Activated CD4-positive, alpha-beta T cell treated with anti-CD3 and anti-CD28 coated beads, Interleukin-2, amount 50 U/mL, for 48 hours (primary cell): ENCODE data around the gene UBE3A.
"Not testable (repeated sequence)": the region's sequence is repeated elsewhere in the genome, so short reads cannot be mapped to it uniquely, and the experiment has no call there.

Source experiments
- DNase-seq, 2 experiments: peaks; one replicate each; pipeline ENCODE4 v3.0.0-alpha.2; 2020

The UBE3A gene

DNA sequence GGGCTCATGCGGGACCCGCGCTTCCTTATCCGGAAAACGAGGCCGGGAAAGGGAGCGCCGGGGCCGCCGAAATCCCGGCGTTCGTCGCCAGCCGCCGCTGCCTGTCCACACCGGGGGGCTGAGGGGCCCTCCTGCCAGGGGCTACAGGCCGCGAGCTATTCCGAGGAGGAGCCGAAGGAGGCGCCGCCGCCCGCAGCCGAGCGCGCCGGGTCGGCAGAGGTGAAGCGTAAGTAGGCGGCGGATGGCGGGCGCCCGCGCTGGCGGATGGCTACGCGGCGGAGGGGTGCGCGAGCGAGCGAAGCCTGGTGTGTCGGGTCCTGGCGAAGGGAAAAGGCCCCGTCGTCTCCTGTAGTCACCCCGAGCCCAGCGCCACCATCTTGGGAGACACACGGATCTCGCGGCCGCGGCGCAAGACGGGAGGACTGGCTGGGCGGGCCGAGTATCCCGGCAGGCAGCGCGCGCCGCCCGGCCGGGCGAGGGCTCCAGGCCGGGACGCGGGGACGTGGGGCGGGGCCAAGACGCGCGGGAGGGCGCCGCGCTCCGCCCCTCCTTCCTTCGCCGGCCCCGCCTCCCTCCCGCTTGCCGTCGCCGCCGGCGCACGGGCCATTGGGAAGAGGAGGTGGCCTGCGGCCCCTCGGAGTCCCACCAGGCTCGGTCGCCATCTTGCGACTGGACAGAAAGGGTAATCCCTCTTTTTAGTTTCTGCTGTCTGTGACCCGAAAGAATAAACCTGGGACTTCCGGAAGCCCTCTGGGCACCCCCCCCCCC, at the start of gene UBE3A:
TSS of gene UBE3A (minus strand) at position 424 of the 768 bp plus-strand sequence. CDS start 29,917 bp downstream, outside the sequence.
- peak; percentile 84 to 87 for DNase-seq

DNA sequence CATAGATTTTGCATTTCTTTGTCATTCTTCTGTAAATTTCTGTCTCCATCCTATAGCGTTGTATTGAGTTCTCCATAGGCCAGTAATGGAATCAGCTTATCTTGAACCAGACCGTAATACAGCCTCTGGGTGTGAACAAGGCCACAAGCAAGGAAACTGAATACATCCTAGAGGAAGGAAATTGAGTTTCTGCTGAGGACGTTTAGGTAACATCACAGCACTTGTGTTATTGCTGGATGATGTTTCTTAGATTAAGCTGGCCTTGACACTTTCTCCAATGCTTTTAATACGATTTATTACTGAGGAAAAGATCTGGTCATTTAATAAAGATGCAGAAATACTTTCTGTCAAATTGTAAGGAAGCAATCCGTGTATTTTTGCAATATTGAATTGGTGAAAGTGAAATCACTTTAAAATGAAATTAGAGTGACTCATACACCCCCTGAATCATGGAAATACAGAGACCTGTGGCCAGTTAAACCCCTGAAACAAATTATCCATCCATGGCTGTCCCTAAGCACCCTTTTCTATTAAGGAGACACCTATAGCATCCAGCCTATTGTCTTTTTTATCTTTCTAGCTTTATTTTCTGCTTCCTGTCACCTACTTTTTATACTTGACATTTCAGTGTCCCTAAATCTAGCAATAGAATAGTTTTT, 48.5 kb upstream of the UBE3A start:
- DNase-seq: no peak

DNA sequence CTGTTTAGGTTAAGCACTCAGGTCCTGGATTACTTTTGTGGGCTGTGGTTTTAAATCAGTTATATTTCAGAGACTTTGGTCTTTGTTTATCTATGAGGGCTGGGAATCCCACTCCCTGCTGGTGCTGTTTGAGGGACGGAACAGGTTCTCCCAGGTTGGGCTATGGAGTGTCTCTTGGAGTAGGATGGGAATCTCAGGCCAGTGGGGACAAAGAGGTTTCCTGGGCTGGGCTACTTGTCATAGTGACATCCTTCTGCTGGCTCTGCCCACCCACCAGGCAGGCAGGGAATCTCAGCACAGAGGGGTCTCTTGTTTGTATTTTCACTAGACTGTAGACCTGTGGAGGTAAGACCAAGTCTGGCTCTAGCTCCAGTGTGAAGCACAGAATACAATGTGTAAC, 47.2 kb upstream of the UBE3A start:
- no peak for DNase-seq

DNA sequence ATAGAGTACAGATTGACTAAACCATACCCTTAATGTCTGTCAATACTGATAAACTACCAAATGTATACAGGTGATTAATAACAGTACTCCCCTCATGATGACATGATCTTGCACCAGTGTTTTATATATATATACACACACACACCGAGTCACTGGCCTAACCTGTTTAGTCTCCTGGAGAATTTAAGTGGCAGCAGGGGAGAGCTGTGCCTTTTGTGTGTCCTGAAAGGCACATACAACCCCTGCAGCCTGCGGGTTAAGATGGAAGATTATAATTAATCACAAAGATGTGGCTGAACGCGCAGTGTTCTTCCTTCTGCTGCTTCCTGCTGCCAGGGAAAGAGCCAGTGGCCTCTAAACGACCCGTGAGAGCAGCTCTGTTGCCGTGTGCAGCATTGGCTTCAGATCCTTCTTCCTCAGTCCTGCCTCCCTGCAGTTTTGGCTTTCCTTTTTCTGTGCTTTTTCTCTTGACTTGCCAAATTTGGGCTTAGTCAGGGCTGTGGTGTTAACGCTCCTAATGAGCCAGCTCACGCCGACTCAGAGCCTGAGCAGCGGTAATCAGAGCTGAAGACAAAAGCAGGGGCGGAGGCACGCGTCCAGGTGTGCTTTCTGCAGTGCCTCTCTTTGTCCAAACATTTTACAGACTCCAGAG, 42.5 kb upstream of the UBE3A start:
- no peak for DNase-seq

DNA sequence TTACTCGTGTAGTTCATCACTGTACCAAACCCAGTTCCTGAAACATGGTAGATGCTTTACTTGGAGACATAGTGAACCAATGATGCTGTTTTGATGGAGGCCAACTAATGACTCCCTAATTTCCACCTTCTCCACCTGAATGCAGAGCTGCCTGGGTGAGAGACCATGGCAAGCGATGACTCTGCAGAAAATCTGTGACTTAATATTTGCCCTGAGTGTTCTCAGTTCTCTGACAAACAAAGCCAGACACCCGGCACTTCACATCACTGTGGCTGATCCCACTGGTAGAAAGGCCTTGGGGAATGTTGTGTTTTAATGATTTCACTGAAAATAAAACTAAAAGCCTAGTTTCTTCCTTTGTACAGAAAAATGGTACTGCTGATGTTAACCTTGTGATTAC, 39.5 kb upstream of the UBE3A start:
- no peak for DNase-seq

DNA sequence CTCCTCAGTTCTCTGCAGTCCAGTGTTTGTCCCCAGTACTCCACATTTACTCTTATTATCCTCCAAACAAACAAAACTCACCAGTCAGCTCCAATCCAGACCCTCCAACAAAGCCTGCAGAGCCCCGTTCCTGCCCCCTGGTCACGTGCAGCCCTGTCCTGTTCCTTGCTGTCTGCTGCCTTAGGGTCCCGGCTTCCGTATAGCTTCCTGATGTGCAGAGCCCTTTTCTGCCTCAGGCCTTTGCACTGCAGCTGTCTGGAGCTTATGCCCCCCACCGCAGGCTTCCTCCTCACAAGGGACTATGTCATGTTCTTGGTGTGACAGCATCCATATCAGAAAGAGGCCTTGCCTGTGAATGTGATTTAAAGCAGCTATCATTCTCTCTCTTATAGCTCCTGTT, 39.0 kb upstream of the UBE3A start:
- DNase-seq: no peak

DNA sequence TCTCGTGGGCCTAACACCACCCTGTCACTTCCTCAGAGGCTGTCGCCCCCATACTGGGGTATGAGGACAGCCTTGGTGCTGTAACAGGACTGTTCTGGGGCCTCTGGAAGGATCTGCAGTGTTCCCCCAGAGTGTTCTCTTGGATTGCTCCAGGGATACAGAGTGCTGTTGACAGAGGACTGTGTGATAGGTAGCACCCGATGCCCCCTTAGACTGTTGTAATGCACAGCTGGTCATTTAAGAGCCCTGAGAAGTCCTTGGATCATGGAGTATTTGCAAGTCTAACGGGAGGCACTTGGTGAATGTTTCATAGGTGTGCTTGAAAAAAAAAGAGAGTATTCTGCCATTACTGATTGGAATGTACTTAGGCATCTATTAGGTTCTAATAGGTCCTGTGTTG, 35.4 kb upstream of the UBE3A start:
- no peak for DNase-seq

DNA sequence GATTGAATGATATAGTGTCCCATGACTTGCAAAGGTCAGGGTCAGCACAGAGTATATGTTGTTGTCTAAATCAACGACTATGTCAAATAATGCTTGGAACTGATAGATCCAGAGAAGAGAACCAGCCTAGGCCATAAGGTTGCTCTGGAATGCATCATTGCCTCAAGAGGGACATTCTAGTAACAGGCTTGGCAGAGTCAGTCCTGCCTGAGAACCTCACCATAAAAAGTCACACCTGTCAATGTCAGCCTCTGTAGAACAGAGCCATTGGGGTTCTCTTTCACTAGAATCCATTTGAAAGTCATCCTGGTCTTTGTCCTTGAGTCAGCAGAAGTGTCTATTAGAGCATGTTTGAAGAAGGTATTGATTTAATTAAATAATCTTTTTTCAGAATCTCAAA, 31.4 kb upstream of the UBE3A start:
- DNase-seq: no peak

DNA sequence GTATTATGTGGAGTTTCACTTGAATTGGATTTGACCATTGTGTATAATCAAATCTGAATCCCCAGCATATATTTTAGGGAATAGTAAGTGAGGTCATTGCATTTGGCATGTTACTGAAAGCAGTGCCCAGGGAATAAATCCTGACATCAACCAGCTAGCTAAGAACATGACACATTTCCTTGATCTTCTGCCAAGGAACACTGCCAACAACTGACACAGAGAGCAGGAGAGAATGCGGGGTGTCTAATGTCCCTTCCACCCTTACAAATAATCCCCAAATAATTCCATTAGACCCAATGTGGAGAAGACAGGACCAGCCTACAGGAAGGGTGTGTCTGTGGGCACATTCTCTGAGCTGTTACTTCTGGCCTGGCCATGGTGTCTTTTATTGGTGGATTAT, 30.6 kb upstream of the UBE3A start:
- no peak for DNase-seq

DNA sequence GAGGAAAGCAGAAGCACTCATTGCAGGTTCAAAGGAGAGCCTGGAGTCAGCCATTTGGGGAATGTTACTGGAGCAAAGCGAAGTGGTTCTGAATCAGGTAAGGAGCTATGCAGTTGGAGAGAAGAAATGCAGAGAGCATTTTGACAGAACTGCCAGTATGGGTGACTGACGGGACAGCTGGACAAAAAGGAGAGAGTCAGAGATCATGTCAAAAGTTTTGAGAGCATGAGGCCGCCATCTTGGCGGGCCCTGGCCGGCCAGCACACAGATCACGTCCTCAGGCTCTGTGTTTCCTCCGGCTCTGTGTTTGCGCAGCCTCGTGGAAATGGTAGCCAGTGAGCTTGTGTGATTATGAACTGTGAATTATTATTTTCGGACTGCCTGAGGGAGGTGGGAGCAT, 29.8 kb upstream of the UBE3A start:
- DNase-seq: no peak

DNA sequence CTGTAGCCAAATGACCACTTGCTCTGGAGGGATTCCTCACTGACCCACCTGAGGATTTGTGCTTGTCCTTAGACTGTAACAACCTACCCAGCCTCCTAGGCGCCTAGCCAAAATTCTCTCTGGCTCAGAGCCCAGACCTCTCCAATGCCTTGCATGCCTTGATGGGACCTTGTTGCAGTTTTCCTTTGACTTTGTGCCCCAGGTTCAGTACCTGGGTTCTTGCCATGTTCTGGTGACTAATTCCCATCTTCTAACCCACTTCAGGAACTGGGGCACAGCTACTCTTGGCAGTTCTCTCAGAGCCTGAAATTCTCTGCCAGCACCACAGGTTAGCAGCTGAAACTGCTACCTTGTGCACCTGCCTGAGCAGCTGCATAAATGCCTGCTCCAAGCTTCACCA, 27.0 kb upstream of the UBE3A start:
- no peak for DNase-seq

DNA sequence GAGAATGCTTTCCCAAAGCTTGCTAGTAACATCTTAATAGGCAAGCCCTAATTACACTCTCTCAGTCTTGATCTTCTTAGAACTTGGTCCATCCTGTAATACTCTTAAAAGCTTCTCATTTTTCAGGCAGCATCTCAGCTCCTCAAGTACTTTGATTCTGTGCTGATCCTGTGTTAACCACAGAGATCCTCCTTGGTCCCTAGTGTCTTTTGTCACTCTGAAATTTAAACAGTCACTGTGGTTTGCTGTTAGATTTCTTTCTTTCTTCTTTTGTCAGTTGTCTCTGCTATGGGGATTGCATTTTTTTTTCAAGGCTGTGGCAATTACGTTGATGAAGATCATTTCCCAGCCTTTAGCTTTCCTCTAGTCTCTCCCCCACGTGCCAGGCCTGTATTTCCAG, 26.0 kb upstream of the UBE3A start:
- no peak for DNase-seq

DNA sequence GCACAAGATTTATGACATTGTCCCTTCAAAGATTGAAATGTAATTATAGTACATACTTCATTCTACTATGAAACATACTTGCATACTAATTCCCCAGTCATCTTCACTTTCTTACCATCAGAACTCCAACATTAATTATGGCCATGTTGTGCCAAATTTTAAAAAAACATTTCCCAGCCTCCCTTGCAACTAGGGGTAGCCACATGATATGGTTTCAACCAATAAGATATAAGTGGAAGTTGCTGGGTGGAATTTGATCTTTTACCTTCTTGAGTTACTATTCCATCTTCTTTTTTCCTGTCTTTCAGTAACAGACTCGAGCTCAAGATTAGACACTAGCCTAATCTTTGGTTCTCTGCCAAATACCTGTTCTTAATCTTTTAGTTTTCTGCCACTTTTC, 25.6 kb upstream of the UBE3A start:
- no peak for DNase-seq

DNA sequence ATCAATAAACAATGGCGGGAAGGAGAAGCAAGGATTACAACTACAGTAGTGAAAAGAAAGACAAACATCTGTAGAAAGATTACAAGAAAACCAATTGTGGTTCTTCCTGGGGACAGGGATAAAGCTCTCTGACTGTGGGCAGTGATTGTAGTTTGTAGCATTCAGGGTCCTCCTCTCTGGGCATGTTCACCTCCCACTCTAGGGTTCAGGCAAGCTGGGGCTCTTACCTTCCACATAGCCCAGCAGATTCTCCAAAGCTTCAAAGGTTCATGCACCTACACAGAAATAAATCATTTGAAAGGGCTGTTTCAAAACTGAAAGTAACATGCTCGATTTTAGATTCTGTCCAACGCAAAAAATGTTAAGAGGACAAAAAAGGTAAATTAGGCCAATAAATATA, 17.4 kb upstream of the UBE3A start:
- DNase-seq: no peak

DNA sequence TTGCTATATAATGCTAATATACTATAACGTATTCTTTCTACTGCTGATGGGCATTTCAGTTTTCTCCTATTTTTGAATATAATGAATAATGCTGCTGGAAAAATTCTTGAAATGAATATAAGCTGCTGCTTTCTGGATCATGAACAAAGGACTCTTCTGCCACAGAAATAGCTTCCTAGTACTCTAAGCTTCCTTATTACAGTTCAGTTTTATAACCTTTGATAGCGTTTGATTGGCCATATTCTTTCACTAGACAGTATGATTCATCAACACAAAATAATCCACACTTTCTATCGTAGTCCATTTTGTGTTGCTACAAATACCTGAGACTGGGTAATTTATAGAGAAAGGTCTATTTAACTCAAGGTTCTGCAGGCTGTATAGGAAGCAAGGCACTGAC, 16.4 kb upstream of the UBE3A start:
- no peak for DNase-seq

DNA sequence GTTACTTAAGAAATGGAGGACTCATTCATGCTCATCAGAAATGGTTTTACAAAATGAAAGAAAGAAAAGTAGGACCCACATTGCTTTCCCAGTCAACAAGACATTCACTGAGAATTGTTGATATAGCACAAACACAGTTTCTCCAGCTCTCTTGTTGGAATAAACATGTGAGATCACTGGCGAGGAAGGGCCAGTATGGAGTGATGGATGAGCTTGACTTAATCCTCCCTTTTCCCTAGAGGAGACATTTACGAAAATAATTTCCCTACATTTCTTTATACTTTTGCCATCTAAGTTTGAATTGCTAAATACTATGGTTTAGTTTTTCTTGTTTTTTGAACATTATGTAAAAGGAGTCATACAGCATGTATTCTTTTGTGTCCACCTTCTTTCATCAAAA, 15.9 kb upstream of the UBE3A start:
- no peak for DNase-seq

DNA sequence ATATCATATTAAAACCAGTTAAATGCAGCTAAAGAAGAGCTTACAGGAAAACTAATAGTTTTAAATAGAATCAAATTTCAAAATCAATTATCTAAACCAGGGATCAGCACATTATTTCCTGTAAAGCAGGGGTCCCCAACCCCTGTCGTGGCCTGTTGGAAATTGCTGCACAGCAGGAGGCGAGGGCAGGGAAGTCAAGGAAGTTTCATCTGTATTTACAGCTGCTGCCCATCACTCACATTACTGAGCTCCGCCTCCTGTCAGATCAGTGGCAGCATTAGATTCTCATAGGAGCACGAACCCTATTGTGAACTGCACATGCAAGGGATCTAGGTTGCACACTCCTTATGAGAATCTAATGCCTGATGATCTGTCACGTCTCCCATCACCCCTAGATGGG, 14.4 kb upstream of the UBE3A start:
- not testable (repeated sequence) for DNase-seq

DNA sequence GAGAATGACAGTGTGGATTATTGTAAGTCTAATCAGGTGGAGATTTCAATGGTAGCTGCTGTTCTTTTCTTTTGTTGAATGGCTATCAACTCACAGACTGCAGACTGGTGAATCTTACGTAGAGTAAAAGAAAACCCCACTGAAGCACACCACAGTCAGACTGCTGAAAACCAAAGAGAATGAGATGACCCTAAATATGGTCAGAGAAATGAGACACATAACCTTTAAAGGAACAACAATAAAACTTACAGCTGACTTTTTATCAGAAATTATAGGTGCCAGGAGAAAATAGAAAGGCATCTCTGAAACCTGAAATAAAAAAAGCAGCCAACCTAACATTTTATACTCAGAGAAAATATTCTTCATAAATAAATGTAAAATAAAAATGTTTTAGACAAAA, 12.7 kb upstream of the UBE3A start:
- DNase-seq: no peak

DNA sequence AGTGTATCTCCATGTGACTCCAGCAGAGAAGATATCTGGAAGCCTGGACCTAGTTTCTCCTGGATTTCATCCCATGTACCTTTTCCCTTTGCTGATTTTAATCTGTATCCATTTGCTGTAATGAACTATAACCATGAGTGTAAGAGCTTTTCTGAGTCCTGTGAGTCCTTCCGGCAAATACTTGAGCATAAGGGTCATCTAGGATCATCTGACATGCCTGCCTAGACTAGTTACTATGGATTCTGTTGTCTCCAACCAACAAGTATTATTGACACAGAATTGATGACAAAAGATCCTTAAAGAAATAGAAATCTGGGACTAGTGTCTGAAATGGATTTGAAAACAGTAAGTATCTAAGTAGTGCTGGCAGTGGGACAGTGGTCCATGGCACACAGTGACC, 11.3 kb upstream of the UBE3A start:
- no peak for DNase-seq

DNA sequence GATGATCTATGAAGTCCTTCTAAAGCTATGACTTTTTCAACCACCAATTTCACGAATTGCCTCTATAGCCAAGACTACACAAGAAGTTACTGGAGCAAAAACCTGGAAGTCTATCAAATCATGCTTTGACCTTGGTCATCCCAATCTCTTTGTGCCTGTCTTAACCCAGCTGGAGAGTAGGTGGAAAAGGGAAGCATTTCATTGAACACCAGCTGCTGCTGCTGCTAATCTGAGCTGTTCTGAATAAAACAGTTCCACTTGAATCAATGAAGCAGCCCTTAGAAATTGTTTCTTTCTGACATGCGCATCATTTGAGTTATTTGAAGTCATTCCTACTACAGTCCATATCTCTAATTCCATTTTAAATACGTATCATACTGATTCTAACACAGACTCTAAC, 7.3 kb upstream of the UBE3A start:
- DNase-seq: no peak

DNA sequence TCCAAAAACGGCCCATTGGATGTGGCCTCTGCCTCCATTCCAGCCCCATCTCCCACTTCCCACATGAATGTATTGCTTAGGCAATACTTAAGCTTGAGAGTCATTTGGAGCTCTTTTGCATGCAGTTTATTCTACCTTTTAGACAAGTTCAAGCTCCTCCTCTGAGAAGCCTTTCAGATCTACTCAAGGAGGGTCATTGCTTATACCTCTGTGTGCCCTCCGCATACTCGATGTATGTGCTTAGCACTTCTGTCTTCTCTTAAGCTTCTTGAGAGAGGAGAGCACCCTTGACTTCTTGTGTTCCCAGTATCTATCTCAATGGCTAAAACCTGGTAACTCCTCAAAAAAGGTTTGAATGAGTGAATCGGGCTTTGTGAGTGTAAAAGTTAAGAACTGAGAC, 6.6 kb upstream of the UBE3A start:
- DNase-seq: no peak

DNA sequence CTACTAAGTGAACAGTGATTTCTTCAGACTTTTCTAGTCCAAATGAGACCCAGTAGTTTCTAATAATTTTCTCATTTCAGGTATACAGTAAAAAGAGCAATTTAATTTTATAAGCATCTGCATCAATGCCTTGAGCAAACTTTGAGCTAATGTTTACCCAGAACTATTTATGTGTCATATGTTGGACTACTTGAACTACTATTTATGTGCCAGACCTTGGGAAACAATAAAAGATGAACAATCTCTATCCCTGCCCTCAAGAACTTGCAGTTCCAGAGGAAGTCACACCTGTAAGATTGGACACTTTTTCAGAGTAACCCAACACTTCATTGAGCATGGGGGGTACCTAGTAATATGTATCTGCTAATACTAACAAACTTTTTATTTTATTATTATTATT, 2.3 kb upstream of the UBE3A start:
- DNase-seq: no peak

DNA sequence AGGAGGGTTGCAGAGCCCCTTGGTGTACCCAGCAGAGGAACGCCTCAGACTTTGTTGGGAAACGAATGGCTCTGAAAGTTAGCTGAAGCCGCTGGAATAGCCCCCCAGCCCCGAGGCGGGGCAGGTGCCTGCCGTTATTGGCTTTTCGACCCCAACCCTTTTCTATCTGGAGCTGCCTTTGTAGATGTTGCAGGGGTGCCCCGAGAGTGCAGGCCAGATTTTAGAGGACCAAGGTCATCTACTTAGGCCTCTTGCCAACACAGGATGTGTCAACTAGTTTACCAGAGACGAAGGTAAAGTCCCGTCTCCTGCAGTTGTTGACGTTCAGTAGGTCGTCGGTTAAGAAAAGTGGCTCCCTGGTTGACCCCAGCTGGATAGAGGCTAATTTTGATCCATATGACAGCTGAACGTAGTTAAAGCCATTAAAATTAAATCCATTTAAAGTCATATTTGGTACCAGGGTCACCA, 579 bp upstream of the UBE3A start:
- DNase-seq: peak in 1 of 2 experiments; percentile 27
